Measurements from ENCODE around the gene SLC4A7.
"Not testable (repeated sequence)": the region's sequence is repeated elsewhere in the genome, so short reads cannot be mapped to it uniquely, and the experiment has no call there.

Gene SLC4A7

DNA sequence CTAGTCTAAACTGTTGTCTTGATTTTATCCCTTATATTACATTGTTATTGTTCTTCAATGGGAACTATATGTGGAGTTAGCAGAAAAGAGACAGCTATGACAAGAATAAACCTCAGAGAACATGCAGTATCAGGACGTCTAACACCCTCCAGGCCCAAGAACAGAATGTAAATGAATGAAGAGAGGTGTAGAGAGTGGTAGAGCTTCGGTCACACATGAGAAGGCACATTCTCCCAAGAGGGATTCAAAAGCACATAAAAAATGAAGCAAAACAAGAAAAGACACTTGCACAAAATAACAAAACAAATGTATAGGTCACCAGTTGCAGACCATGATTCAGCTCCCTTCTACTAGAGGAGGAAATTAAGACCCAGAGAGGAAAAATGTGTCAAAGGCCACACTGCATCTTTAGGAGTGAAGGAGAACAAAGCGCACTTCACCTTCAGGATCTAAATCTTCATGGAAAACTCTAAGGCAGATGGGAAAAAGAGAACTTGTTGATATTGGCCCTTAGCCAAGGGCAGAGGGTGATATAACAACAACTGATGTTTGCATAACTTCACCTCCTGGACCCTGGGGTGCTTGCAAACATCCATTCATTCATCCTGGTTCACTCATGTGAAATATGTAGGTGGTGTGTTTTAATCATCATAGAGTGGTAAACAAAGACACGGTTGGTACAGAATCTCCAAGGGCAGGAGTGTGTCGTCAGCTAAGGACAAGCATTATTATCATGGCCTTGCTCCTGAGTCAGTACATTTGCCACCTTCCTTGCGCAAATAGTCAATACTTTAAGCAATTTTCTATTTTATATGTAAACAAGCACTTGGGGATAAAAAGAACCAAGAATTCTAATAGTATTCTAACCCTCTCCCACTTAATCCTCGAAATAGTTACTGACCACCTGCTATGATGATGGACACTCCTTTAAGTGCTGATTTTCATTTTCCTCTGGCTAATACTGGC lies 123.8 kb downstream of the SLC4A7 start:
- DNase-seq (ENCODE audit: low read depth in 2 of 2) = no peak

DNA sequence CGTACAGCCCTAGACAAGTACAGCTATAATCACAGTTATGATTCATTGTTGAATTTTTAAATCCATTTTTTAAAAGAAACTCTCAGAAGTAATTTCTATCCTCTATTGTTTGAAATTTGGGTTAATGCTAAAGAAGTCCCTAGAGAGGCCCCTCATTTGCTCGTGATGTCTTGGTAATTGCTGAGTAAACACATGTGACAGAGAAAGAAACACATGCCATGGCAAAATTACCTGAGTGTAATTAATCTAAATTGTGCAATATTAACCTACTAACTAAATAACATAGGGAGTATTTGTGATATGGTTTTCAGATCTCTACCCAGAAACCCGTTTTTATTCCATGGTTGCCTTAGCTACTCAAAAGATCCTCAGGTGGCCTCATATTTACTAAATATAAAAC lies 125.8 kb downstream of the SLC4A7 start:
- DNase-seq (ENCODE audit: low read depth in 2 of 2) = no peak

DNA sequence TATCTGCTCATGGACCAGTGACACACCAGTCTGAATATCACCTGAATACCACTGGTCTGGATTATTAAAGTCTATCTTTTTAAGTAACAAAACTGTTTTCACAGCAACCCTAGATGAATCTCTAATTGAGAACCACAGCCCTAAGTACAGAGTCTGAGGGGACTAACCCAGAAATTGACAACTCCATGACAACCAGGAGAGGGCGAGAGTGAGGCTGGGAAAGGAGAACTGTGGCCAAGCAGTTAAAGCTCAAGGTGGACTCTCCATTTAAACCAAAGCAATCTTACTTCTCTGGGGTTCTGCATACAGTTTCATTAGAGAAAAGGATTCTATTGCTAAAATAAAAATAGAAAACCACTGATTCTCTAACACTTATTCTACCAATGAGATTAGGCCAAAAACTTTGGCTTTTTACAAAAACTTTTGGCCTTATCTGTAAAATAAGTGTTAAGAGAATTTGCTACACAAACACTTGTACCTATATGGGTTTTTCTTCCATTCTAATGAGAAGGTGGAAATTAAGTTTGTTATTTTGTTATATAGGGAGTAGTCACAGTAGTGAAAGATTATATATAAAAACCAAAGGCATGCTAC lies 126.4 kb downstream of the SLC4A7 start:
- peak in 1 of 2 donors; percentile 19 for DNase-seq (ENCODE audit: low read depth in 2 of 2)

DNA sequence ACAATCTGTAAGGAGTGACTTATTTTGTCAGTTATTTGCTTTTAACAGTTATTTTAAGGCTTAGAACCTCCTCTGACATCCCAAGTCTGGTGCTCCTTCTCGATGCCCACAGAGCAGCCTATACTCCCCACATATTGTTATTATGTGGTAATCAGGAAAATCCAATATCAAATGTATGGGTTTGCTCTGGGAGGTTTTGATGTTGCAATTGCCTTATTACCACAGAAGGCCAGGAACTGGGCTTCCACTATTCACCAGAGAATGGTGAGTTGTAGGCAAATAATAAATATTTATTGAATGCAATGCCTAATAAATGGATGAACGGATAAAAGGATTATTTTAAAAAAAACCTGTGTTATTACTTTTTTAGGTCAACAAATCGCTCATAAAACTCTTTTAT lies 127.2 kb downstream of the SLC4A7 start:
- no peak for DNase-seq (ENCODE audit: low read depth in 2 of 2)

DNA sequence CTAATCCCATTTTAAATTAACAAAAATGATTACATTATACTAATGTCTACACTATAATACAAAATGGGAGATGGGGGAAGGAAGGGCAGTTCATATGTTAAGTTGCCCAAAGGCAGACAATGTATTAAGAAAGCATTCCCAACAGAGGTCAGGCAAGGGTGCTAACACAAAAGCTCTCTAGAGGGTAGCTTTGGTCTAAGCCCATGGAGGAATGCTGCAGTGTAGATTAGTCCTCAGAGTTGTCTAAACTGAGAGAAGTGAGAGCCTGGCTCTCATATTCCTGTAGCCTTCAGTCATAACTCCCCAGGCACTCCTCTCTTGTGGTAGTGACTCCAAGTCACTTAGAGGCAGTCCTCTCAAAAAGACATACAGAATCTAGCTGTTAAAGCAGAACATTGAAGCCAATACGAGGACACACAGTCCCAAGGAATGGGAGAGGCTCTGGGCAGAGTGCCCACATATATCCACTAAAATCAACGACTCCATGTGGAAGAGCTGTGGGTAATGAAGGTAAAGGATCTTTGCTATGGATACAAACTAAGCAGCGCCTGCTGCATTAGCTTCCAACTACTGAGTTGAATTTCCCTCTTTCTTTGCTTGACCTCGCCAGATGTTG lies 129.5 kb downstream of the SLC4A7 start:
- DNase-seq (ENCODE audit: low read depth in 2 of 2) = no peak

DNA sequence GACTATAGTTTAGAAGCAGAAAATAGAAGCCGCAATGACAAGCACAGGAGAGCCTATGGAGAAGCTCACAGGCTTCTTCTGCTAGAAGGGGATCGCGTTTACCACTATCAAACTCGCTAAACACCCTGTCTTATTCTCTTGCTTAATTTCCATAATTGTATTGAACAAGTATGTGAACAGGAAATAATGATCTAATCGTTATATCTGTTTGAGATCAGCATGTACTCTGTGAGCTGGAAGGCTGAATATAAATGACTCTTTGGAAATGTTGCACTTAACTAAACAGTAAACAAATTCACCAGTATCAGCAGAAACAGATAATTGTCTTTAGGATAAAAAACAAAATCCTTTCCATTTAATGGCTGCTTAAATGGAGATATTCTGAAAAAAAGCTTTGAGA lies 130.0 kb downstream of the SLC4A7 start:
- DNase-seq (ENCODE audit: low read depth in 2 of 2) = no peak

DNA sequence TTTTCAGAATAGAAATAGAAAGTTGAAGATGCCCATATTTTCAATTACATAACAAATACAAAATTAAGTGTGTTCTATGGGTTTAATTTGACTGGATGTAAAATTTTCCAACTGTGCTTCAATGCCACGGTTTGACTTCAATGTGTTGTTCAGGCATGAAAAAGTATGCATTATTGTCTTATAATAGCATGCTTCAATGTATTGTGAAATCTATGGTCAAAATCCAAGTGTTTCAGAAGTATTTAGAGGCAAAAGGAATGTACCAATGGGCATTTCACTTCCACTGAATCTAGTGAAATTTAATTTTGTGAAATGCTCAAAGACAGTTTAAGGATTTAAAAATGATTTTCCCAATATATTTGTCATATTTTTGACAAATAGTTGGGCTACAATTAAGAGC lies 131.0 kb downstream of the SLC4A7 start:
- DNase-seq (ENCODE audit: low read depth in 2 of 2) = no peak

DNA sequence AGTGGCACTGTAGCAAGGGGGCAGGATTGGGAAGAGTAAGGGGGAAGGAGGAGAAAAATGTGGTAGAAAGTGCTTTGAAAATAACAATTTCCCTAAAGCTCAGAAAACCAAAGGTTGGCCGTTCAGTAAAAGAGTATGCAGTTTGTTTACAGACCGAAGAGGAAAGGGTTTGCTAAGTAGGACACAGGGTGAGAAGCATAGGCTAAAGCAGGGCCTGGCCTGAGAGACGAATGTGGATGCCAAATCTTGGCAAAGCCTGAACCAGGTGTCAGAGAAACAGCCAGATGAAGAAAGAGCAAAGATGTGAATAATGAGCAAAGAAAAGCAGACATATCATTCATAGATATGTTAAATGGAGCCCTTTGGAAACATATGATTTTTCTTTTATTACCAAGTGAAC lies 132.1 kb downstream of the SLC4A7 start:
- DNase-seq (ENCODE audit: low read depth in 2 of 2) = no peak

DNA sequence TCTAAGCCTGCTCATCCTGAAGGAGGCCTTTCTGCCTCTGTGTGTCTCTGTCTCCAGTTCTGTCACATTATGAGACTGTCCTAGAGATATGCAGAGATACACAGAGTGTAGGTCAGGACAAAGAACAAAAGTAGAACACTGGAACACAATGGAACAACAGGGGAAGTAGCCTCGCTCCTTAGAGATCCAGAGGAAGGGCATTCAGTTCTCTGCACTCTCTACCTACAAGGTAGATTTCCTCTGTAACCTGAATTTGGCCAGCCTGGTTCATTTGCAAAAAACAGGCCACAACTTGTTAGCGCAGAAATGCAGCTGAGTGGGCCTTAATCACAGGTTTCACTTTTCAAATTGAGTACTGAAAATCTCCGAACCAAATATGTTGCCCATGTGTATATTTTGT lies 134.4 kb downstream of the SLC4A7 start:
- no peak for DNase-seq (ENCODE audit: low read depth in 2 of 2)

DNA sequence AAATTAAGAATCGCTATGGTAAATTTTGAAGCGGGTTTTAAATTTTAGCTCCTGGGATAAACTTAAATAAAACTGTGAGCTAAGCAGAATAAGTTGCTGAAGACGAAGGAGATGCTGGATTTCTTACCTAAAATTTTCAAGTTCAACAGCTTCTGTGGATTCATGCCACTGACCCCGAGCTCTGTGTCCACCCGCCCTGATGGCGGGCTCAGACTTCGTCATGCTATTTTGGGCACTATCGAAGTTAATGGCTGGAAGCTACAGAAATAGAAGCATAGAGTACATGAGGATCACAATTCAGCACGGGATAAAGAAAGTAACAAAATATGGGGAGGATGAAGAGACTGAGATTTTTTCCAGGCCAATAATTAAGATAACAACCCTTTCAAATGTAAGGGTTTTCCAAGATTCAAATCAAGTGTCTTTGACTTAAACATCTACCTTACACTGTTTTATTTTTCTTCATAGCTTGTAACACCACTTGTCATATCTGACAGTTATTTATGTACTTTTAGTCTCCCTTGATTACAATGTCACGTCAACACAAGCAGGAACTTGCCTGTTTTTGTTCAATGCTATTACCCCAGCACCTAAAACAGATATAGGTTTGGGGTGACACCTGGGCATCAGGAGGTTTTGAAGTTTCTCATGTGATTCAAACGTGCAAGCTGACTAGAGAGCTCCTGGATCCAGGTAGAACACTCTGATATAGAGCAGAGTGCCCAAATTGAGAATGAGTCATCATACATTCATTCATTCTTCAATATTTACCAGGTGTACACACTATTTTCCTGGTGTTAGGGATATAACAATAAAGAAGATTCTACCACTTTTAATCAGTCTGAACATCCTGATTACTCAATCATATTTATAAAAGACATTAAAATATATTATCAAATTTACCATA lies 138.0 kb downstream of the SLC4A7 start:
- DNase-seq (ENCODE audit: low read depth in 2 of 2) = no peak

DNA sequence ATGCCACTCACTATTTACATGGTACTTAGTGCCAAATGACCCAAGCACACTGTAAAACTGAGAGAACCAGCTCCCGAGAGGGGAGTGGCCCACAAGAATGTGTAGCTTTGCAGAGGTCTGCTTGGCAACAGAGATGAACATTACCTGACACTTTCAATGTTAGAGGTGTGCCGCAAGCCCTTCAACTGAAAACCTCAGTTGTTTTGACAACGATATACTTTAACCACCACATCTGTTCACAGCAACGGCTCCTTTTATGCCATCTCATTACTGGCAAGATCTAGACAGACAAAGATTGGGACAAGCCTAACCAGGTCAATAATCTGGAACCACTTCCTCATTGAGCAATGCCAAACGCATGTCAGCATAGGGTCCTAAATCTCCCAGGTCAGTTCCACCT lies 138.7 kb downstream of the SLC4A7 start:
- DNase-seq (ENCODE audit: low read depth in 2 of 2) = no peak

DNA sequence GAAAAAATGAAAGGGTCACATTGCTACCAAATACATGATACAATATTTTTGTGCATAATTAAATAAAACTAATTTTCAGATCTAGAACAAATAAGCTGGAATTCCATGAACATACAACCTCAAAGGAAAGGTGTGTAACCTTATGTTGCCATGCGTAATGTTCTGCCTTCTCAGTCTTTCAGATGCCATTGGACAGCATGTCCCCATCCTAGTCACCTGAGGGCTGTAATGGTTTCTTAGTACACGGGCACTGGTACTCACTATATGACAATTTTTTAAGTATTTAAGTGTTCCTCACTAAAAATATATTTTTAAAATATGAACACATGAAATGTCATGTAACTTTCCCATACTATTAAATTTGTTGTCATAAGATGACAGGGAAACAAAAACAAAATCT lies 139.1 kb downstream of the SLC4A7 start:
- no peak for DNase-seq (ENCODE audit: low read depth in 2 of 2)

DNA sequence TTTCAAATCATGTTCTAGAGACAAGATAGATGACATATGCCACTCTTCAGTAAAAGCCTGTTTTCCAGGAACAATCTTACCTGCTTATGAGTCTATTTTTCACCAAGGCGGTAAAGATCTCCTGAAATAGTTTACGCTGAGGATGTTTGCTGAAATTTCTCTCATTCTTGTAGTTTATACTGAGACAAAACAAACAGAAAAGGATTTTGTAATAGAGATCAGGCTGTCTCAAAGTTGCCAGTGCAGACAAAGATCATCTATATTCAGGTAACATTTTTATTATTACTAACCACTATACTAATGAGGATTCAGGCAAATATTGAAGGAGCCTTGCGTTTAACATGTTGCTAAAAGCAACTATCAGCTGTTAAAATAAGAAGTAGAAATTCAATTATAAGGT lies 140.0 kb downstream of the SLC4A7 start:
- DNase-seq (ENCODE audit: low read depth in 2 of 2) = no peak

DNA sequence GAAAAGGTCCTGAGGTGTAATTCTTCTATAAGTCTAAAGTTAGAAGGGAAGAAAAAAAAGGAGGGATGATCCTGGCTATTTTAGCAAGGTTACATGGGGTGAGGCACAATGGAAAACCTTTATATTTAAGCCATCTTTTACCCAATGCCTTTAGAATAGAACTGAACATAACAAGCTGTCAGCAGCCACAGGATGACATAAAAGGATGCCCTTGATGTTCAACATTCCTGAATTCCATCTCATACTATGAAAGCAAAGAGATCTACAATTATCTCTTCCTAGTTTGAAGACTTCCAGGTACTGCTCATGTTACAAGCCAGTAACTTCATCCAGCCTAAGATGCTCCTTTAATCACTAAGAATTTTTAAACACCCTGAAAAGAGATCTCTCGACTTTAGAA lies 141.9 kb downstream of the SLC4A7 start:
- DNase-seq (ENCODE audit: low read depth in 2 of 2) = no peak

DNA sequence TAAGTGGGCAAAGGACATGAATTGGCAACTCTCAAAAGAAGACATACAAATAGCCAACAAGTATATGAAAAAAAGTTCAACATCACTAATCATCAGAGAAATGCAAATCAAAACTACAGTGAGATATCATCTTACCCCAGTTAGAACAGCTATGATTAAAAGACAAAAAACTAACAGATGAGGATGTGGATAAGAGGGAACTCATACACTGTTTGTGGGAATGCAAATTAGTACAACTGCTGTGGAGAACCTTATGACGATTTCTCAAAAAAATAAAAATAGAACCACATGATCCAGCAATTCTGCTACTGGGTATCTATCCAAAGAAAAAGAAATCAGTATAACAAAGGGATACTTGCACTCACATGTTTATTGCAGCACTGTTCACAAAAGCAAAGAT lies 143.7 kb downstream of the SLC4A7 start:
- no peak for DNase-seq (ENCODE audit: low read depth in 2 of 2)

DNA sequence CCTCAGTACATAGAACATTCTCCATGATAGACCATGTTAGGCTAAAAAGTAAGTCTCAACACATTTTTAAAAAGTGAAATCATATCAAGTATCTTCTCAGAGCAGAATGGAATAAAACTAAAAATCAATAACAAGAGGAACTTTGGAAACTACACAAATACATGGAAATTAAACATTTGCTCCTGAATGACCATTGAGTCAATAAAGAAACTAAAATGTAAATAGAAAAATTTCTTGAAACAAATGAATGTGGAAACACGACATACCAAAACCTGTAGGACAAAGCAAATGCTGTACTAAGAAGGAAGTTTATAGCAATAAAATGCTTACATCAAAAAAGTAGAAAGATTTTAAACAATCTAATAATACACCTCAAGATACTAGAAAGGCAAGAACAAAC lies 148.6 kb downstream of the SLC4A7 start:
- DNase-seq (ENCODE audit: low read depth in 2 of 2) = no peak

DNA sequence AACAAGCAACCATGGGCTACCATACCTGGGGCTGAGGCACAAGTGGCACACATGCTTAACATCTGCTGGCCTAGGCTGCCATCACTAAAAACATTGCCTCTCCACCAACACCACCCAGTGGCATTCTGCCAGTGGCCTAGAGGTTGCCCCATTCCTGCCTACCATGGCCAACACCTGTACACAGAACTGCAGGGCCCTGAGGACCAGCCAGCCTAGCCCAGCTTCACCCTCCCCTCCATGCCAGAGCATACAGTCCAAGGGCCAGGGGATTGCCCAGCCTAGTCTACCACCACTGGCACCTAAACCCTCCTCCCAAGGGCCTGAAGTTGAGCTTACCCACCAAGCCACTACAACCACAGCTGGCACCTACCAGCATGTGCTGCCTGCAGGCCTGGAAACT lies 150.3 kb downstream of the SLC4A7 start:
- DNase-seq (ENCODE audit: low read depth in 2 of 2) = no peak

DNA sequence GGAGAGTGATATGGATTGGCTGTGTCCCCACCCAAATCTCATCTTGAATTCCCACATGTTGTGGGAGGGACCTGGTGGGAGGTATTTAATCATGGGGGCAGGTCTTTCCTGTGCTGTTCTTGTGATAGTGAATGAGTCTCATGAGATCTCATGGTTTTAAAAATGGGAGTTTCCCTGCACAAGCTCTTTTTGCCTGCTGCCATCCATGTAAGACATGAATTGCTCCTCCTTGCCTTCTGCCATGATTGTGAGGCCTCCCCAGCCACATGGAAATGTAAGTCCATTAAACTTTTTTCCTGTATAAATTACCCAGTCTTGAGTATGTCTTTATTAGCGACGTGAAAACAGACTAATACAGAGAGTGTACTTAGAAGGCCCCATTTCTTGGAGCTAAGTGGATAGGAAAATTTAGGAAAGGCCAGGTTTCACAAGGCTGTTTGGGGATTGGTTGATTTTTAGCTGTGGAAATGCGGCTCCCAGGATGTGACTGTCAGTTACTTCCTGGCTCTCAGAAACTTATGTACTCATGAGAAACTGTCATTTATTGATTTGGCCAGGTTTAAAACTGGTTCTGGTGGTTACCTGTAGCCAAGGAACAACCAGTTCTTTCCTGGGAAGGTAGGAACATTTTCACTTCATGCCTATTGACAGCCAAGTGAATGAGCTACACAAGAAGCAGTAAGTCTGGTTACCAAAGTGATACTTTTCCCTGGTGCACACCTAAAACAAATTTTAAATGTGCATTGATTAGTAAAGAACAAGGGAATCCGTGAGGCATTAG lies 155.0 kb downstream of the SLC4A7 start:
- not testable (repeated sequence) for DNase-seq (ENCODE audit: low read depth in 2 of 2)

DNA sequence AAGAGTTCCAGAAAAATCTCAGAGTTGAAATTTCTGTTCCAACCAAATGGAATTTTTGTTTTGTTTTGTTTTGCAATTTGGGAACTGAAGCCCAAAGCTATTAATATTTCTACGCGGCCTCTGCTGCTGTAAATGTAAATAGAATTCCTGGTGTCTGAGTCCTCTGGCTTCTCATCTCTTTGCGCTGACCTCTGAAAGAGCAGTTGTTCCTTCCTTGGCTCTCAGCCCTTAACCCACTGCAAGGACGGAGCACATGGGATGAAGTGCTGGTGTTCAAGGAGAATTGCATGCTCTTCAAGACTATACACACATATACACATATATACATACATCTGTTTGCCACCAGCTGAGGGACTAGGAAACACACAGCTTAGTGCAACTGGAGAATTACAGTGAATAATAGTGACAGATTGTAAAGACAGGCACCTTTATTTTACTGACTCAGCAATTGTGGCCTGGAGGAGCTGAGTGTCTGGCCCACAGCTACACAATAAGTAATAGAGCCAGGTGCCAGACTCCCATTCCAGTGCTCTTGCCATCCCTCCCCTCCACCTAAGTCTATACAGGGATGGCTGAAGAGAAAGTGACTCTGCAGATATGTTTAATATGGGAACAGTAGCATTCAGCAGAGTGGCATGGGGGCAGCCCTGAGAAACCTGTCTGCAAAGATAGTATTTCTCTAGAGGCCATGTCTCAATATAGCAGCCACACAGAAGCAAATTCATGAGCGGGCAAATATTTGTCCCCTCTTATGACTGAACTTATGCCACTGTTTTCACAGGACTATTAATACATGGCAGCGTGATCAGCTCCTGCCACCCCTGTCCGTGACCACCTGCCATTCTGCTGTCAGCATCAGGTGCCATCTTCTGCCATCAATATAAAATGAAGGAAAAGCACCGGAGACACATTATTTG lies 157.3 kb downstream of the SLC4A7 start:
- DNase-seq (ENCODE audit: low read depth in 2 of 2) = no peak

DNA sequence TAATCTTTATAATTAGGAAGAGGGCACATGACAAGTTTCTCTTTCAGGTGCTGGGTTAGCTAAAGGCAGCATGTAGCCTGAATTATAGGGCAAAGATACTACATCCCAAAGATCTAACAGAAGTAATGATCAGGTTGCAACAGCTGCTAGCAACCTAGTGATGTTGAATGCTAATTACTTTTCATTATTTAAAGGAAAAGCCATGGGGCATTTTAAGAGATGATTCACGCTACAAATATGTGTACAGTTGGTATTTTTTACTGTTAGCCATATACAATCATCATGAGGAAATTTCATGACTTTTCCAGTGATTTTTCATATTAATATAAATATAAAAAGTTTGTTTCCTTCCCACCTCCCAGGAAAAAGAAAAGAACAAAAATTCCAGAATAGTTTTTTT lies 158.0 kb downstream of the SLC4A7 start:
- DNase-seq (ENCODE audit: low read depth in 2 of 2) = no peak
